HG03378 (cell line): Measurements from ENCODE around the gene CCDC6.

Experiments
- ATAC-seq: cut with Tn5 transposase; IDR thresholded peaks from one replicate; pipeline ENCODE4 v1.9.1; 2021; ENCODE audit warnings: mild to moderate bottlenecking, moderate library complexity; ENCODE audit not compliant: unreplicated experiment

Gene CCDC6

DNA sequence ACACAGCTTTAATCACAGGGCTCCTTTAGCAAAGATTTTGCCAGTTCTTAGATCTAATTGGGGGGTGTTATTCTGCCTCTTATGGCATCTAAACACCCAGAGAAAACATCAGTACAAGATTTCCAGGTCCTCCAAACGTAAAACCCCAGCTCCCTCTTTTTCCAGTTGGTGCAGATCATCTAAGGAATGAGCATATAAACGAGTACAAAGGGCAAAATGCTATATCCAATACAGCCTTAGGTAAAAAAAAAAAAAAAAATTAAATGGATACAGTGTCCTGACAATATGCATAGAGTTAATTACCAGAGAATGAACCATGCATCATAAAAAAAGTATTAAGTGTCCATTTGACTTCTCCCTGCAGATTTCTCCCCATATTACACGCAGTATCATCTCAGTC, 50.3 kb downstream of the CCDC6 start:
- no peak for ATAC-seq

DNA sequence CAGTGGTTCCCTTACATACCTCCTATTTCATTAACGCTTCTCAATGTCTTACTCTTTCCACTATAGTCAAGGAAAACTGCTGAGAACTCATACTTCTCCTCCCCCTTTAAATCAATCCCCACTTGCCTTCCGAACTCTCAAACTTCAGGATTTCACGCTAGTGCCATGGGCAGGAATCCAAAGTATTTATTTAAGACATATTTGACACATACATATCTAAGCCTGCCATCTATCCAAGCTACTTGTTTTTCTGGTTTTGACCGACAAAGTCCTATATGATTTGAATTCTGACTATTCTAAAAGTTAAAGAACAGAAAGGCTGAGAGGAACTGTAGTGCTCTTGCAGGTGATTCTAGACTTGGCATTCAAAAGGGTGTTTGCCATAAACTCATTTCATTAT, 51.8 kb downstream of the CCDC6 start:
- no peak for ATAC-seq

DNA sequence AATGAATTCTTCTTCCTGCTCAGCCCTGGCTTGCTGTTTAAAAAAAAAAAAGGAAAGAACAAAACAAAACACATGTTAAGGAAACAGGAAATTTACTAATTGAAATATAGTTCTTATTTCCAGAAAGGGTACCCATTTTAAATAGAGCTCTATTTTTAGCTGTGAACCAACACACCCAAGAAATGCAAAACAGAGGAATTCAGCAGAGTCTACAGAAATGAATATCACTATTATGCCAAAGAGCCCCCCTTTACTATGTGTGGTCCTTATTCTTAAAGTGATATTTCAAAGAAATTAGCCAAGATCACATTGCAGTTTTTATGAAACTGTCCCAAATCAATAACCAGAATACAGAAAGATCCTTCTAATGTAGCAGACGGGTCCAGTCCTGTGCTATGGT, 53.7 kb downstream of the CCDC6 start:
- ATAC-seq = no peak

DNA sequence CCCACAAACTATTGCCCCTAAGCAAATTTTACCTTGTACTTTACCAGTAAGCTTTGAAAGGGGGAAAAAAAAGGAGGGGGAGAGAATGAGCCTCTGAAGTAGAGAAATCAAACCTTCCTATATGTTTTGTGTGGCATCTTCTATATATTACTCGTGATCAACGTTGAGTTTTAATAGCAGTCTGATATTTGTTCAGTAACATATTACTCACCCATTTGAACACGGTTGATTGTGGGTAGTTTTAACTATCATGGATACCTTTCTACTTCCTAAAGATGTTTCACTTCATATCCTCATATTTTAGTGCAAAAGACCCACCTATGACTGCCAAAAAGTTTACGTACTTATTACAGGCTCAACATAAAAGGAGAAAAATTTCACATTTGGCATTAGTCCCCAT, 54.5 kb downstream of the CCDC6 start:
- ATAC-seq = no peak

DNA sequence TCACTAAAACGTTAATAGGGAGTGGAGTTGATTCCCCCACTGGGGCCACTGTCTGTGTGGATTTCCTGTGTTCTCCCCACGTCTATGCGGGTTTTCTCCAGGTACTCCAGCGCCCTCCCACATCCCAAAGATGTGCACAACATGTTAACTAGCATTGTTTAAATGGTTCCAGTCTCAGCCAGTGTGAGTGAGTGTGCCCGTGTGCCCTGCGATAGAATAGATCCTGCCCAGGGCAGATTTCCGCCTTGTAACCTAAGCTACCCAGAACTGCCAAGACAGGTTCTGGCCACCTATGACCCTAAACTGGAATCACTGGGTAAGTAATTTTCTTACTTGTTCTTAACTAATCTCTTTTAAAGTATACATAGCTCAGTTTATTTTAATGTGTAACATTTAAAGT, 58.5 kb downstream of the CCDC6 start:
- no peak for ATAC-seq

DNA sequence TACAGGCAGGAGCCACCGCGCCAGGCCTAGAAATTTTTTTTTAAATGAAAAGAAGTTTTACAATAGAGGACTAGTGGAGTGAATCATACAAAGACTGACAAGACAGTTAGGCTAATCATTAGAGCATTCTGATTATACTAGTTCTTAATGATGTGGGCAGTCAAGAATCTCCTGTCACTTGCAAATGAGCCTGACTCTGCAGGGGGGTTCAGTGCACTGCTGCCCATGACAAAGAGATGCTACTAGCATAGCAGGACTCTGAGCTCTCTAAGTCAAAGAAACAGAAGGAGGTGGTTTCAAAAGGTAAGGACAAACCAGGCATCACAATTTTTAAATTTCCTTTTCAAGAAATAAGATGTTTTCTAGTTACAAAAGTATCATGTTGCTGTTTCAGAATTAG, 59.0 kb downstream of the CCDC6 start:
- no peak for ATAC-seq

DNA sequence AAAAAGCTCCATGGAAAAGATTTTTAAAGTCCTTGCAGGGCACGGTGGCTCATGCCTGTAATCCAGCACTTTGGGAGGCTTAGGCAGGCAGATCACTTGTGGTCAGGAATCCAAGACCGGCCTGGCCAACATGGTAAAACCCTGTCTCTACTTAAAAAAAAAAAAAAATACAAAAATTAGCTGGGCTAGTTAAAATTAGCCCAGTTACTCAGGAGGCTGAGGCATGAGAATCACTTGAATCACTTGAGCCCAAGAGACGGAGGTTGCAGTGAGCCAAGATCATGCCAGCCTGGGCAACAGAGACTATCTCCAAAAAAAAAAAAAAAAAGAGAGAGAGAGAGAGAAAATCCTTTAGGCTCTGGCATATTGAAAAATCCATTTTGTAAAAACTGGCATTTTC, 61.9 kb downstream of the CCDC6 start:
- ATAC-seq = no peak

DNA sequence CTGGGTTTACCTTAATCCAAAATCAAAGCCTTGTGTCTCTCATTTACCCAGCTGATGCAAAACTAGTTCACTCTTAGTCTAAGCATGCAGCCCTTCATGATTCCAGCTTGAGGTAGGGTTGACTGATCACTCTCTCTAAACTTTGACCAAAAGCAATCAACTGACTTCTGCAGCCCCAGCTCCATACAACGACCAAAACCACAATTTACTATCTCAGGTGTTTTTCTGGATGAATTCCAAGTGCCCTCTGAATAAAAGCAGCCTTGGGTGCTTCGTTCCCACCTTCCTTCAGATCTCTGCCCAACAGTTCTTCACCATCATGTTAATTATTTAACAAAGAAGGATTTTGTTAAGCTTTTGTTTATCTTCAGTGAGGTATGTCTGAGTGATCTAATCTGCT, 62.6 kb downstream of the CCDC6 start:
- no peak for ATAC-seq

DNA sequence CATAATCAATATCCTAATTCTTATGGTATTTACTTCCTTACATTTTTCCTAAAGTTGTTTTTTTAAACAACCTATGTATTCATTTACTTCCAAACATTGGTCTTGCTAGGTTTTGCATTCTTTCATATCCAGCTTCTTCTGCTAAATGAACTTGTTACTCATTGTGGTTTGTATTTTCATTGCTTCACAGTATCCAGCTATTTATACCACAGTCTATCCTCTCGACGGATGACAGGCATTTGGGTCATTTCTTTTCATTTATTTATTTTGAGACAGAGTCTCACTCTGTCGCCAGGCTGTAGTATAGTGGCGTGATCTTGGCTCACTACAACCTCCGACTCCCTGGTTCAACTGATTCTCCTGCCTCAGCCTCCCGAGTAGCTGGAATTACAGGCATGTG, 66.8 kb downstream of the CCDC6 start:
- no peak for ATAC-seq

DNA sequence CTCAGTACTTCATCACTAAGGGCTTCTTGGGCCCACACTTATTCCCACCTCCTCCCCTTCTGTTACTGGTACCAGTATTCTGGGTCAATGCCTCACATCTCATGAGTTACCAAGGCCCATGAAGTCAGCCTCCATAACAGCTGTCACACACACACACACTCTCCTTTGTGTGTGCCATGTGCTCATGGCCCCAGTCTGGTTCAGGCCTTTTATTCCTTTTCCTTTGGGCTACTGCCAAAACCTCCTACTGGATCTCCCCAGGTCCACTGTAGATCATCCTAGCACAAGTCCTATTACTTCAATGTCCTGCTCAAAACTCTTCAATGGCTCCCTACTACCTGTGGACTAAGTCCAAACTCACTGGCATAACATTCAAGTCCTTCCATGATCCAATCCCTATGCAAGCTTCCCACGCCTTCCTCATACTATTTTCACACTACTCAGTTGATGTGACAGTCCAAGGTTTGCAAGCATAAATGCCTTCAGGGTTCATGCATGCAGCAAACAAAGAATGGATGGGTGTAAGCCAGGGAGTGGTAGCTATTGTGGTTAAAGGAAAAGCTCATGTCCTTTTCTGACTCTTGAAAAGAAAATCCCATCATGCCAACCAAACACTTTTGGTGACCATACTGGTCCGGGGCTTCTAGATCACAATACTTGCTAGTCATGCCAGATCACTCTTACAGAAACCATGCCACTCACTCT, 68.1 kb downstream of the CCDC6 start:
- ATAC-seq = no peak

DNA sequence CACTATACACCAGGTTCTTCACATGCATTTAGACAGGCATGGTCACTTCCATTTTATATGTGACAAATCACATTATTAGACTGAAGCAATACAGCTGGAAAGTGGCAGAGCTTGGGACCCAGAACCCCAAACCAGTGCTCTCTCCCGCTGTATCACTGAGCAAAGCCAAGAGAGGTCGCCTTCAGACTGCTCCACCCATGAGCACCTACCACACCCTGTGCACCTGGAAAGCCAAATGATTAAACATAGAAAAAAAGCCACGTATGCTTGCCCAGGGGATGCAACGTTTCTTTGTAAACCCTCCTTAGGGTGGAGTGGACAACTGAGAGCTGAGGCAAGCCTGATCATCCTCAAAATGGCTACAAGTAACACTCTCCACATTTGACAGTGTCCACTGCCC, 72.5 kb downstream of the CCDC6 start:
- no peak for ATAC-seq

DNA sequence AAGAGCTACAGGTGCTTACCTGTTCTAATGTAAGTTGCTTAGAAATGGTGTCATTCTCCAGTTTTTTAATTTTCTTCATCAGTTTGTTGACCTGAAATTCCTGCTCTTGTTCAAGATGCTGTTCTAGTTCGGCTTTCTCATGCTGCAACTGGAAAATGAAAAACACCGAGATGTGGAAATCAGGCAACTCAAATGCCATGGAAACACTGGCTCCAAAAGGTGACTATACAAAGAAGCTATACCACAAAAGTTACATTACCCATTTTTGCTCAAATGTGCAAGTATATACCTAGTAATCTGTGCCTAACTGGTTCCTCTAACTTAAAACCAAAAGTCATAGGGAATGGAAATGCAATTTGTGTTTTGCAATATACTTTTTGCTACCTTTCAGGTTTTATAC, 73.8 kb downstream of the CCDC6 start:
- ATAC-seq = no peak

DNA sequence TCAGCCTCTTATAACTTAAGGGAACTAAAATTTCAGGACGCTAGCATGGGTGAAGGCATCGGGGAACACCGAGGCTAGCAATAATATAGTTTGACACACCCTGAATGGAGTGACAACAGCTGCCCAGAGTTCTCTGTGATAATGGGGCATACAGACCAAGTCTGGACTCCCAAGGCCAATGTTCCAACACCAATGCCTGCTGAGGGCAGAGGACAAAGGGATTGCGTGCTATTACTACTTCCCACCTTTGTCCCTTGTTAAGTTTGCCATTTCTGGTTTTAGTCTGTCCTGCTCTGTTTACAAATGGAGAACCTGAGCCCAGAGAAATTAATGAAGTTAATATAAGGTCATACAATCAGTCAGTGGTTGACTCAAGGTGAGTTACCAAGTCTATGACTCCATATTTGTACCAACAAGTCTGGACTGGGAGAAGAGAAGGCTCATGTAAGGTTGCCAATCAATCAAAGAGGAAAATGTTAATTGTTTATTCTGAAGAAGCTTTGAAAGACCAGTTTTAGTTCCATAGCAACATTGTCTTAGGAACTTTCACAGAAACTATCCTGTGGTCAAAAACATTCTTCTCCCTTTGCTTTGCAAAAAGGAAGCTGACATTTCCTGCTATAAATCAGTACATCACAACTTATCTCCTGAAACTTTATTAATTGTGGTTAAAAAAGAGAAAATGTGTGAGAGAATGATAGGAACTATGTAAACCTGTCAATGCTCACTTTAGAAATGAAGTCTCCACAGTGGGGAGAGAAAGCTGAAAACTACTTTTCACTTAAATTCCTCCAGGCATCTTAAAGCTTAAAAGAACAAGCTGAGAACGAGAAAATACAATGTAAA, 74.5 kb downstream of the CCDC6 start:
- no peak for ATAC-seq

DNA sequence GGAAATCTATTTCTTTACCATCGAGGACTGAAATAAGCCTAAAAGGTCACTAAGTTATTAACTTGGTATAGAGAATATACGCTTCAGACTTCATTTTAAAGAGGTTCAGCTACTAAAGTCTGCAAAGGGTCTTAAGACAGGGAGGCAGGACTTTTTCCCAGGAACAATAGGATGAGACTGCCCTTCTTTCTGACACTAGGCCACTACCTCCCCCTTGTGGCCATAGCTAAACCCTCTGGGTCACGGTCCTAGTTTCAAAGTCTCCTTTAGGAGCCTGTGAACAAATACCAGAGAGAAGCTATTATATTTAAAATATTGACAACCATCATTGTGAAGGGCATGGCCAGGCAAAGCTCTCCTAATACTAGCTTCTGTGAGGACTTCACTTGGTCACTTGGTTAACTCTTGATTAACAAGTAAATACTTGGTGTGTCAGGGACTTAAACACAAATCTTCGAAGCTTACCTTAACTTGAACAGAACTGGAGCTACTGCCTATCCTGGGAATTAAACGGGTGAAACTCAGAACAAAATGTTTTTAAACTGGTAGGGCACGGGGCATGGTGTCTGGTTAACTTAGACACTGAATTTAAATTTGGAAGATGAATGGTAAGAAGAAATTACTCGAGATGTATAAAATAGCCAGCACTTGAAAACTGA, 75.6 kb downstream of the CCDC6 start:
- no peak for ATAC-seq

DNA sequence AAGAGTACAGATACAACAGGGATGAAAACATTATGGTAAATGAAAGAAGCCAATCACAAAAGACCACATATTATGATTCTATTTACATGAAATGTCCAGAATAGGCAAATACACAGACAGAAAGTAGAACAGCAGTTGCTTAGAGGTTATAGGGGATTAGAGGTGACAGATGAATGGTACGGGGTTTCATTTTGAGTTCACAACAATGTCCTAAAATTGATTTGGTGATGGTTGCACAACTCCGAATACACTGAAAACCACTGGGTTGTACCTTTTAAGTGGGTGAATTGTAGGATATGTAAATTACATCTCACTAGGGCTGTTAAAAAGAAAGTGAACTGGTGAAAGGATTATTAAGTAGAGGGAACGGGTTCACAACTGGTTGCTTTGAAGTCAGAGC, 76.8 kb downstream of the CCDC6 start:
- ATAC-seq = peak; percentile 71

DNA sequence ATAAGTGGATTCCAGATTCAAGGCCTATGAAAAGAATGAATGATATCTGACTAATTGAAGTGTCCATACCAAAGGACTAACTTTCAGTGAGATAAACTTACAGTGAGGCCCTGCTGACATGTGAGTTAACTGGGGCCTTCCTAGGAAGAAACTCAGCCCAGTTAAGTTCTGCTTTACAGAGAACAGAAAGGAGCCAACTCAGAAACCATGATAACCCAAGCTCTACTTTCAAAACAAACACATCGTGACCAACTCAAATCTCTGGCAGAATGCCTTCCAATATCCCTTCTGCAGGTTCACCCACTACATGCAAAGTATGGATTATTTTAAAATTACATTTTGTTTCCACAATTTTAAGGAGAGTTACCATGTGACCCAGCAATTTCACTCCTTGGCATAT, 77.3 kb downstream of the CCDC6 start:
- no peak for ATAC-seq

DNA sequence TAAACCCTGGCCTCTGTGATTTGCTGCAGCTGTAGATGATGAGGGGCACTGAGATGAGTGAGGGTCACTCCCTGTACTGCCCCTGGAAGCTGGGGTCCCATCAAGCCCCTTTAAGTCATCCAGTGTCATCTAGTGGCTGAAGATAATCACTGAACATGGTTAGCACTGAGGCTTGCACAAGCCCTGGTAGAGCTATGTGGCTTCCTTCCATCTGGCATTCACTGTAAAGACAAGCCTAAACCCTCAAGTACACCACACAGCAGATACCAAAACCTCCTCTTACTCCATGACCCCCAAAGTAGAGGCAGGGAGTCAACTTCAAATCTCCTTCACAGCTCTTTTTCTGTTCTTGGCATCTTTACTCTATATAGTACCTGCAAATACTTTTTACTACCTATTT, 80.4 kb downstream of the CCDC6 start:
- no peak for ATAC-seq

DNA sequence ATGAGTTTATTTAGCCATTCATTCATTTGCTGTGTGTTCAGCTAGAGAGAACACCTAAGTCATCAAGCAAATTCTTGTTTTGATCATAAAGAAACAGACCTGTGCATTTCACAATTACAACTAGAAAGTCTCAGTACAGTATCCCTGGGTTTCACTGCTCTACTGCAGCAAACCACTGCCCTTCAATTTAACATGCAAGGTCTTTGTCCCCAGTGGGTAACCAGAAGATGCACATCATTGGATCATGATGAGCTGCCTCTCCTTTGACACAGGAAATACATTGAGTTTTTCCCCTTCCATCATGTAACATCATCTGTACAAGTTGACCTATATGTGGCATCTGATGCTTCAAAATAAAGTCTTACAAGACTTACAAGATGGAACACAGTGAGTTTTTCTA, 82.6 kb downstream of the CCDC6 start:
- no peak for ATAC-seq

DNA sequence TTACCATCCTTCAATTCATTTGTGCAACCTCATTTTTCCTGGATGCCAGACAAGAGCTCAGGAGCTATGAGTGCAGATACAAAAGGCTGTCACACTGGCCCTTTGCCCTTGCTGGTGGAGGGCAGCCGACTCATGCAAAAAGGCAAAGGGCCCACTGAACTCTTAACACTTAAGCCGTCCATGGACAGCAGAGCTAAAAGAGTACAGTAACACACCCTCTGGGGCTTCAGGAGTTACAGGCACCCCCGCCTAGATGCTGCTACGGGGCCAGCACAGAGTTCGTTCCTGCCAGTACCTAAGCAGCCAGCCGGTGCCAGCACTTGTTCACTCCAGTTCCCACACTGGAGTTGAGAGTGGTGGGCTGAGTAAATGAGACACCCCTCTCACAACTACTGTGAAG, 83.2 kb downstream of the CCDC6 start:
- ATAC-seq = no peak

DNA sequence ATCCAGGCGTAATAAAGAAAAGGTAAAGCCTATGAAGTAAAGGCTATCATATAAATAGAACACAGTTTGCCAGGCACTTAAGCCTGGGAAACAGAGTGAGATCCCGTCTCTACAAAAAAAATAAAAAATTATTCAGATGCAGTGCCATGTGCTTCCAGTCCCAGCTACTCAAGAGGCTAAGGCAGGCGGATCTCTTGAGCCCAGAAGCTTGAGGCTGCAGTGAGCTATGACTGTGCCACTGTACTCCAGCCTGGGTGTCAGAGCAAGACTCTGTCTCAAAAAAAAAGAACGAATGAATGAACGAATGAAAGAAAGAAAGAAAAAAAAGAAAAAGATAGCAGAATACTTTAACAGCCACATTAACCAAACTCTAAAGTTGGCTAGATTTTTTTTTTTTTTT, 85.9 kb downstream of the CCDC6 start:
- no peak for ATAC-seq

DNA sequence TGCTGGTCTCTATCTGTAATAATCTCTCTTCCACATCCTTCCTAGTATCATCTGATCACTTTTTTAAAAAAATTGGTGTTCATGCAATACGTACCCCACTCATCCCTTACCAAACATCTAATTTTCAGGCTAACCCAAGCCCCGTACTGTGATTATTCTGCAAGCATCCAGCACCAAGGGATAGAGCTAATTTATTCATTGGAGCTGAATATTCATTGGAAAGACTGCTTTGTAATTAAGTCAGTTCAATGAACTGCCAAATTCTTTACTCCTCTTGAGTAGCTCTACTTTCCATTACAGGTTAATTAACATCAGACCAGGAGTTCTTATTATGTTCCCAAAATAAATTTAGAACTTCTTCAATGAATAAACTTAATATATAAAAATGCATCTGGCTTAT, 86.7 kb downstream of the CCDC6 start:
- ATAC-seq = no peak

DNA sequence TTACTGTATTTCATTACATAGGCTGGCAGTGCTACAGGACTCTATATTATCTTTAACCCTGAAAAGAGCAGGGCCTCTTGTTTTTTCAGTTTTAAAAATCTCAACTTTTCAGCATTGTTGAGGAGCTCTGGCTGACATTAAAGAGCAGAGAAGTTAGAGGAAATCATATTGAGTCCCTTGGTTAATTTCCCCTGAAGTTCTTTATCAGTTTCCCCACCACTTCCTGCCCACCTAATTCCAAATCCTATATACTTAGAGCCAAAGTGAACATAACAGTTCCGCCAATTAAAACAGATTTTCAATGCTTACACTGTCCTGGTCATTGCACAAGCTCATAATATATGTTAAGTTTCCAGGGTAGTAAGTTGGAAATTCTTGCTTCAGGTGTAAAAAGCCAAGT, 87.1 kb downstream of the CCDC6 start:
- ATAC-seq = no peak
